GM18870 (cell line): ENCODE data around the gene NCLN.

Experiments
- ATAC-seq: cut with Tn5 transposase; IDR thresholded peaks from one replicate; pipeline ENCODE4 v1.9.1; 2021; ENCODE audit warnings: moderate library complexity; ENCODE audit not compliant: unreplicated experiment

Gene NCLN

GRCh38 chr19:3252650-3253049 is 66.9 kb downstream of the NCLN start:
- ATAC-seq, result no peak

- ATAC-seq, result no peak
These were observed 67.5 kb downstream of the NCLN start for GRCh38 chr19:3253270-3253669.

DNA sequence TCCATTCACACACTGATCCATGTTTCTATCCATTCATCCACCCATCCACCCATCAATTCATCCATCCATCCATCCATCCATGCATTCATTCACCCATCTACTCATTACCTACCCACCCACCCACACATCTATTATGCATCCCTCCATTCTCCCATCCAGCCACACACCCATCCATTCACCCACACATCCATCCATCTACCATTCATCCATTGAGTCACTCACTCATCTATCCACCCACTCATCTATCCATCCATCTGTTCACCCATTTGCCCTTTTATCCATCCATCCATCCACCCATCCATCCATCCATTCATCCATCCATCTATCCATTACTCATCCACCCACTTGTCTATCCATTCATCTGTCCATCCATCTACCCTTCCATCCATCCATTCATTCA is 68.8 kb downstream of the NCLN start:
- ATAC-seq, result no peak

- no peak for ATAC-seq
These were observed 71.3 kb downstream of the NCLN start for GRCh38 chr19:3257071-3257470.
